WTC11 (cell line): ENCODE measurements around the gene COL13A1. TPM values are rescaled to one million over a fixed set of nuclear protein-coding genes. Genes with fewer than 3 reads are reported as not detected.

ENCODE experiments used
- ATAC-seq: fragments of 200-7000 bp; cut with Tn5 transposase; 2 replicates; pipeline ENCODE4 v1.10.0; 2021; ENCODE audit warnings: mild to moderate bottlenecking, moderate library complexity
- CTCF ChIA-PET: fragments of 300-600 bp; sonication (Branson Sonifier 250); formaldehyde crosslinking; loops from one replicate; lab custom pipeline; 2021; ENCODE audit warnings: antibody characterized with exemption; lab: Charles Lee
- POLR2A ChIA-PET: fragments of 350-600 bp; sonication (Branson Sonifier 250); formaldehyde crosslinking; loops from one replicate; lab custom pipeline; 2021; ENCODE audit warnings: antibody characterized with exemption; lab: Charles Lee
- DNase-seq: peaks from one replicate; pipeline ENCODE4 v3.0.0; 2021; ENCODE audit warnings: low spot score
- H3K27ac Mint-ChIP-seq: 2 replicates; pipeline ENCODE4 v1.8.0; 2021; ENCODE audit warnings: mixed read lengths
- H3K27me3 Mint-ChIP-seq: 2 replicates; pipeline ENCODE4 v1.8.0; 2021; ENCODE audit warnings: low read depth, mild to moderate bottlenecking, moderate library complexity, mixed read lengths
- H3K36me3 Mint-ChIP-seq: 2 replicates; pipeline ENCODE4 v1.8.0; 2021; ENCODE audit warnings: mixed read lengths
- H3K4me1 Mint-ChIP-seq: 2 replicates; pipeline ENCODE4 v1.8.0; 2022; ENCODE audit warnings: mixed read lengths
- H3K4me3 Mint-ChIP-seq: 2 replicates; pipeline ENCODE4 v1.8.0; 2021; ENCODE audit warnings: mild to moderate bottlenecking, moderate library complexity, mixed read lengths
- H3K9me3 Mint-ChIP-seq: 2 replicates; pipeline ENCODE4 v1.8.0; 2021; ENCODE audit warnings: mixed read lengths
- AR ChIP-seq: fragments of 250-450 bp; sonication (Bioruptor Pico); IDR thresholded peaks from 2 replicates; pipeline ENCODE4 v1.9.0; 2021; ENCODE audit warnings: mild to moderate bottlenecking
- ATF1 ChIP-seq: sonication (generic); formaldehyde crosslinking; IDR thresholded peaks from 2 replicates; pipeline ENCODE4 v1.8.1; 2023; ENCODE audit warnings: mild to moderate bottlenecking, moderate library complexity, missing genetic modification reagents
- ATF2 ChIP-seq: sonication (generic); formaldehyde crosslinking; IDR thresholded peaks from 2 replicates; pipeline ENCODE4 v1.8.1; 2022; ENCODE audit warnings: low read depth, missing genetic modification reagents, borderline replicate concordance
- CDX4 ChIP-seq: fragments of 250-450 bp; sonication (Bioruptor Pico); IDR thresholded peaks from 2 replicates; pipeline ENCODE4 v1.9.0; 2021; ENCODE audit warnings: moderate library complexity, mild to moderate bottlenecking, inconsistent platforms, borderline replicate concordance
- JAZF1 ChIP-seq: fragments of 250-450 bp; sonication (Bioruptor Pico); IDR thresholded peaks from 2 replicates; pipeline ENCODE4 v1.9.0; 2021; ENCODE audit warnings: moderate library complexity, mild to moderate bottlenecking, inconsistent platforms
- MAX ChIP-seq: sonication (generic); formaldehyde crosslinking; IDR thresholded peaks from 2 replicates; pipeline ENCODE4 v1.8.0; 2022; ENCODE audit warnings: mild to moderate bottlenecking, missing genetic modification reagents
- NFYB ChIP-seq: sonication (generic); formaldehyde crosslinking; conservative IDR thresholded peaks from 2 replicates; pipeline ENCODE4 v1.8.0; 2022; ENCODE audit warnings: low read depth, missing genetic modification reagents
- PREB ChIP-seq: sonication (generic); formaldehyde crosslinking; IDR thresholded peaks from 2 replicates; pipeline ENCODE4 v1.8.1; 2022; ENCODE audit warnings: mild to moderate bottlenecking, missing genetic modification reagents, moderate library complexity, borderline replicate concordance
- RELA ChIP-seq: sonication (generic); formaldehyde crosslinking; IDR thresholded peaks from 2 replicates; pipeline ENCODE4 v1.8.1; 2022; ENCODE audit warnings: missing genetic modification reagents, mild to moderate bottlenecking, borderline replicate concordance
- RORB ChIP-seq: fragments of 250-450 bp; sonication (Bioruptor Pico); IDR thresholded peaks from 2 replicates; pipeline ENCODE4 v1.9.0; 2021; ENCODE audit warnings: mild to moderate bottlenecking
- SMAD4 ChIP-seq: sonication (generic); formaldehyde crosslinking; IDR thresholded peaks from 2 replicates; pipeline ENCODE4 v1.8.0; 2022; ENCODE audit warnings: mild to moderate bottlenecking, missing genetic modification reagents
- USF2 ChIP-seq: sonication (generic); formaldehyde crosslinking; IDR thresholded peaks from 2 replicates; pipeline ENCODE4 v1.8.1; 2023; ENCODE audit warnings: mild to moderate bottlenecking, missing genetic modification reagents, moderate library complexity
- ZNF263 ChIP-seq: sonication (generic); formaldehyde crosslinking; IDR thresholded peaks from 2 replicates; pipeline ENCODE4 v1.8.1; 2022; ENCODE audit warnings: low read depth, mild to moderate bottlenecking, moderate library complexity, missing genetic modification reagents
- ZNF317 ChIP-seq: sonication (generic); formaldehyde crosslinking; IDR thresholded peaks from 2 replicates; pipeline ENCODE4 v1.8.1; 2023; ENCODE audit warnings: low read depth, mild to moderate bottlenecking, moderate library complexity, missing genetic modification reagents, borderline replicate concordance
- total RNA-seq: library from RNA; stranded (reverse); gene quantifications from 3 replicates; pipeline ENCODE4 v1.2.3, GENCODE V29; 2021
- TF ChIP-seq, protein P1 (sequence below): sonication (generic); formaldehyde crosslinking; IDR thresholded peaks from 2 replicates; pipeline ENCODE4 v1.8.1; 2022; ENCODE audit warnings: mild to moderate bottlenecking, moderate library complexity, missing genetic modification reagents
- TF ChIP-seq, protein P2 (sequence below): sonication (generic); formaldehyde crosslinking; IDR thresholded peaks from 2 replicates; pipeline ENCODE4 v1.8.1; 2023; ENCODE audit warnings: mild to moderate bottlenecking, missing genetic modification reagents, borderline replicate concordance

COL13A1 gene
- total RNA-seq, 1 experiment from 2014 or later = 7.1 TPM

- H3K4me3 Mint-ChIP-seq = no peak overlapping the region
- DNase-seq (no peak), ATAC-seq (no peak)
- ChIA-PET POLR2A (no interaction called here), CTCF (interaction anchor here (1.1 to 1.3 kb wide), 2 partner anchors 9 to 40 kb away, joined by 3 read pairs; no protein-coding TSS in a partner anchor)
- no peak overlapping the region for H3K27ac Mint-ChIP-seq
- peaks cover 7% of the 10 kb centered on the region for H3K27me3 Mint-ChIP-seq
- H3K9me3 Mint-ChIP-seq = no peaks in the 10 kb centered on the region
- H3K36me3 Mint-ChIP-seq = no peaks in the 10 kb centered on the region
- H3K4me1 Mint-ChIP-seq = peaks cover 81% of the 10 kb centered on the region
- TF ChIP-seq, protein P1, sequence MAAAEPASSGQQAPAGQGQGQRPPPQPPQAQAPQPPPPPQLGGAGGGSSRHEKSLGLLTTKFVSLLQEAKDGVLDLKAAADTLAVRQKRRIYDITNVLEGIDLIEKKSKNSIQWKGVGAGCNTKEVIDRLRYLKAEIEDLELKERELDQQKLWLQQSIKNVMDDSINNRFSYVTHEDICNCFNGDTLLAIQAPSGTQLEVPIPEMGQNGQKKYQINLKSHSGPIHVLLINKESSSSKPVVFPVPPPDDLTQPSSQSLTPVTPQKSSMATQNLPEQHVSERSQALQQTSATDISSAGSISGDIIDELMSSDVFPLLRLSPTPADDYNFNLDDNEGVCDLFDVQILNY (CRISPR knock-in tag) = no peak
- no peak for TF ChIP-seq SMAD4 (CRISPR knock-in tag)
- TF ChIP-seq, protein P2, sequence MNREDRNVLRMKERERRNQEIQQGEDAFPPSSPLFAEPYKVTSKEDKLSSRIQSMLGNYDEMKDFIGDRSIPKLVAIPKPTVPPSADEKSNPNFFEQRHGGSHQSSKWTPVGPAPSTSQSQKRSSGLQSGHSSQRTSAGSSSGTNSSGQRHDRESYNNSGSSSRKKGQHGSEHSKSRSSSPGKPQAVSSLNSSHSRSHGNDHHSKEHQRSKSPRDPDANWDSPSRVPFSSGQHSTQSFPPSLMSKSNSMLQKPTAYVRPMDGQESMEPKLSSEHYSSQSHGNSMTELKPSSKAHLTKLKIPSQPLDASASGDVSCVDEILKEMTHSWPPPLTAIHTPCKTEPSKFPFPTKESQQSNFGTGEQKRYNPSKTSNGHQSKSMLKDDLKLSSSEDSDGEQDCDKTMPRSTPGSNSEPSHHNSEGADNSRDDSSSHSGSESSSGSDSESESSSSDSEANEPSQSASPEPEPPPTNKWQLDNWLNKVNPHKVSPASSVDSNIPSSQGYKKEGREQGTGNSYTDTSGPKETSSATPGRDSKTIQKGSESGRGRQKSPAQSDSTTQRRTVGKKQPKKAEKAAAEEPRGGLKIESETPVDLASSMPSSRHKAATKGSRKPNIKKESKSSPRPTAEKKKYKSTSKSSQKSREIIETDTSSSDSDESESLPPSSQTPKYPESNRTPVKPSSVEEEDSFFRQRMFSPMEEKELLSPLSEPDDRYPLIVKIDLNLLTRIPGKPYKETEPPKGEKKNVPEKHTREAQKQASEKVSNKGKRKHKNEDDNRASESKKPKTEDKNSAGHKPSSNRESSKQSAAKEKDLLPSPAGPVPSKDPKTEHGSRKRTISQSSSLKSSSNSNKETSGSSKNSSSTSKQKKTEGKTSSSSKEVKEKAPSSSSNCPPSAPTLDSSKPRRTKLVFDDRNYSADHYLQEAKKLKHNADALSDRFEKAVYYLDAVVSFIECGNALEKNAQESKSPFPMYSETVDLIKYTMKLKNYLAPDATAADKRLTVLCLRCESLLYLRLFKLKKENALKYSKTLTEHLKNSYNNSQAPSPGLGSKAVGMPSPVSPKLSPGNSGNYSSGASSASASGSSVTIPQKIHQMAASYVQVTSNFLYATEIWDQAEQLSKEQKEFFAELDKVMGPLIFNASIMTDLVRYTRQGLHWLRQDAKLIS = no peak
- no peak for TF ChIP-seq MAX (CRISPR knock-in tag)
- no peak for TF ChIP-seq USF2 (CRISPR knock-in tag)
- TF ChIP-seq ATF2 (CRISPR knock-in tag) = no peak
- TF ChIP-seq RELA = no peak
- no peak for TF ChIP-seq RORB (CRISPR knock-in tag)
- no peak for TF ChIP-seq JAZF1 (CRISPR knock-in tag)
- TF ChIP-seq ATF1 = no peak
- TF ChIP-seq AR (CRISPR knock-in tag) = no peak
- TF ChIP-seq NFYB = no peak
- no peak for TF ChIP-seq CDX4
- no peak for TF ChIP-seq ZNF317 (CRISPR knock-in tag)
- no peak for TF ChIP-seq PREB
- TF ChIP-seq ZNF263 (CRISPR knock-in tag) = no peak
These were observed 72.7 kb downstream of the COL13A1 start for GRCh38 chr10:69874449-69874848.
